Stimulated activated CD8-positive, alpha-beta memory T cell treated with anti-CD3 and anti-CD28 coated beads, Interleukin-12 subunit alpha, Interleukin-12 subunit beta, amount 100 ng/mL, for 24 hours (primary cell): ENCODE data around the gene GPR149.
"Not testable (repeated sequence)": the region's sequence is repeated elsewhere in the genome, so short reads cannot be mapped to it uniquely, and the experiment has no call there.

Source experiments
- DNase-seq: peaks from one replicate; pipeline ENCODE4 v3.0.0-alpha.2; 2020; ENCODE audit errors: extremely low read depth

Gene GPR149

GRCh38 chr3:154430014-154430413 lies at the start of gene GPR149:
GPR149 (minus strand) TSS chr3:154430190; CDS start chr3:154429615, 575 bp downstream.
- no peak for DNase-seq

- DNase-seq = no peak
These were observed 43.8 kb upstream of the GPR149 start for GRCh38 chr3:154473769-154474168.

GRCh38 chr3:154469585-154469984 lies 39.6 kb upstream of the GPR149 start:
- DNase-seq = no peak

- DNase-seq = no peak
These were observed 34.6 kb upstream of the GPR149 start for GRCh38 chr3:154464440-154465190.

GRCh38 chr3:154458560-154458959 lies 28.6 kb upstream of the GPR149 start:
- DNase-seq = no peak

DNA sequence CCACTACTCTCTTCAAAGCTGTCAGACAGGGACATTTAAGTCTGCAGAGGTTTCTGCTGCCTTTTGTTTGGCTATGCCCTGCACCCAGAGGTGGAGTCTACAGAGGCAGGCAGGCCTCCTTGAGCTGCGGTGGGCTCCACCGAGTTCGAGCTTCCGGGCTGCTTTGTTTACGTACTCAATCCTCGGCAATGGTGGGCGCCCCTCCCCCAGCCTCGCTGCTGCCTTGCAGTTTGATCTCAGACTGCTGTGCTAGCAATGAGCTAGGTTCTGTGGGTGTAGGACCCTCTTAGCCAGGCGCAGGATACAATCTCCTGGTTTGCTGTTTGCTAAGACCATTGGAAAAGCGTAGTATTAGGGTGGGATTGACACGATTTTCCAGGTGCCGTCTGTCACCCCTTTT lies 9.1 kb upstream of the GPR149 start:
- DNase-seq = not testable (repeated sequence)

- DNase-seq = no peak
These were observed 1.1 kb upstream of the GPR149 start for GRCh38 chr3:154431043-154431442.

DNA sequence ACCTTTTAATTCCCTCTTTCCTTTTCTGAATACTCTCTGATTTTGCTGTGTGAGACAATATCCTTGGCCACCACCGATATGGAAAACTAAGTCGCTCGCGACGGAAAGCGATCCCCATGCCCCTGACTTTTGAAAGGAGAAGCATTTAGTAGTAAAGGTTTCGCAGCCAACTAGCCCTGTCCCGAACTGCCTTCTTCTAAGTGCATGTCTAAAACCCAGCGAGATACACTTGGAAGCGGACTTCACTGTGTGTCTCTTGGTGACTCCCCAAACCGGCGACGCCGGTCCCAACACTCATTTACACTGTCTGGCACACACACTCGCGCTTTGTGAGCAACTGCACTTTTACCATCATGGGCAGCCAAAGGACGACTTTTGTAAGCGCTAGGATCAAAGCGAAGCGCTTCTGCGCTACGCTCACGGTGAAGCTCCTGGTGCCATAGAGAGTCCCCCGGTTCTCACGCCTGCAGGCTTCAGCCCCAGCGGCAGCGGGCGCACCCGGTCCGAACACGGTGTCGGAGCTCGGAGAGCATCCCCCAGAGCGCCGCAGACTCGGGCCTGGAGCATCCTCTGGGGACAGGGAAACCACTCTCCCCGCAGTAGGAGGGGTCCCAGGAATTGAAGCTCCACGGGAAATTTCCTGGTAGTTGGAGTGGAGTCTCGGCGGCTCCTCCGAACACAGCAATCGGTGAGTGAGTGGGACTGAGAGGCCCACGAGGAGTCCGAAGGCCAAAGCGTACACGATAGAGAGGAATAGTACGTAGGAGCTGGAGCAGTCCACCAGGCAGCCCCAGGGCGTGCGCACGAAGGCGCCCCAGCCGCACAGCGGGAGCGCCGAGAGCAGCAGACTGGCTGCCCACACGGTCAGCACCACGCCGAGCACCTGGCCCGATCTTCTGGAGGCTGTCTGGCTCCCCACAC lies 1.4 kb downstream of the GPR149 start:
- no peak for DNase-seq

DNA sequence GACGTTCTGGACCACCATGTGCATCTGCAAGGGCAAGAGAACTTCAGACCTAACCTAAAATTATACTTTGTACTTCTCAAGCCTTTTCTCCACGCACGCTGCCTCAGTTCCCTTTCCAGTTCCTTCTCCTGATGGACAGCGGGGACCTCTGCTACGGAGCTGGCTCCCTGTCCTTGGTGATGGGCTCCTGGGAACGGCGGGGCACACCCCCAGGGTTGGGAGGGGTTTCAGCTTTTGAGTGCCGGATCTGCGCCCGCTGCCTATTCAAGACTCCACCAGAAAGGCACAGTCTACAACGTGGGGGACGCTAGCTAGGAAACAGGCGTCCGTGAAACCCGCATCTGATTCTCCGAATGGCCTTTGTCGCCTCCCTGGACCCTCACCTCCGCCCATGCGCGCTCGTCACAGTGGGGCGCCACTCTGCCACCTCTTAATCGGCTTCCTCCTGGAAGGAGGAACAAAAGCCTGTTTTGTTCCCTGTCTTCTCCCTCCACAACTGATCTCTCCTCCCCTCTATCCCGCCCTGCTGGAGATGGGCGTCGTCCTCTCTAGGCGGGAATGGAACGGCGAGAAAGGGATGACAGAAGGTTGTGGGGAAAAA lies 2.2 kb downstream of the GPR149 start:
- no peak for DNase-seq

DNA sequence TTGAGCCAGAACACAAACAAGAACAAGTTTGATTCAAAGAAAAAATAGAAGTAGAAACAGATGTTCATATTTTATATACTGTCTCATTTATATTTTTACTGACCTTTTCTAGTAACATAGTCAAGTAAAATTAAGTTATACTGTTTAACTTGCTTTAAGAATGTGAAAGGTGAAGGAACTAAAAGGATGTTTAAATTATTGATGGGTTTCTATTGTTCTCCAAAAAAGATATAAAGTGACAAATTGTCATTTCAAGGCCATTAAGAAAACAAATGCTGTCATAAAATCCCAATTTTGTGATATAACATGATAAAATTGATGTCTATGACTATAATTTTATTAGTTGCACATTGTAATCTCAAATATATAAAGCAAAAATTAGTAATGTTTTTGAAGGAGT lies 7.3 kb downstream of the GPR149 start:
- no peak for DNase-seq

DNA sequence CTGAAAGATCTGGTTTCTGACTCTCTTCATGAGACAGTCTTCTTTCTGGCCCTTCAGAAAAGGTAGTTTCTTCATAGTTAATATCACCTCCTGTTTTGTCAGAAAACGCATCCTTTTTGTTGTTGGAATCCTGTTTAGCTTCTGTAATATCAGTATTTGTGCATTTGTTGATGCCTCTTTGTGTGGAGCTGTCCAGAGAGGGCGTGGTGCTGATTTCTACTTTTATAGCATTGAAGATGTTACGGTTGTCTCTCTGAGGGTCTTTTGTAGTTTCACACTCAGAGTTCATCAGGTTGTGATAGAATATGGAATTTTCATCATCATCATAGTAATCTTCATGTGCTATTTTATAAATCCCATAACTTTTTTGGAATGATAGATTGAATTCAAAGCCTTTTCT lies 8.9 kb downstream of the GPR149 start:
- DNase-seq = no peak

- no peak for DNase-seq
These were observed 31.7 kb downstream of the GPR149 start for GRCh38 chr3:154398084-154398967.

GRCh38 chr3:154389861-154390260 lies 40.1 kb downstream of the GPR149 start:
- DNase-seq = no peak

GRCh38 chr3:154384479-154384878 lies 45.5 kb downstream of the GPR149 start:
- DNase-seq = no peak

DNA sequence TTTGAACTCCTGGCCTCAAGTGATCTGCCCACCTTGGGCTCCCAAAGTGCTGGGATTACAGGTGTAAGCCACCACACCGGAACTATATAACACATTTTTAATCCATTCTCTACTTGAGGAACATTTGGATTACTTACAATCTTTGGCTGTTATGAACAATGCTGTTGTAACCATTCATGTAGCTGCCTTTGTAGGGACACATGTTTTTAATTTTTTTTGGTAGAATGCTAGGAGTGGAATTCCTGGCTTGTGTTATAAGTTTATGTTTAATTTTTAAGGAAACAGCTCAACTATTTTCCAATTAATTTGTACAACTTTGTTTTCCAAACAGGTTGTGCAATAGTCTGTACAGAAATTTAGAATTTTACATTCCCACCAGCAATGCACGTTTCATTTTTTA lies 51.7 kb downstream of the GPR149 start:
- no peak for DNase-seq

DNA sequence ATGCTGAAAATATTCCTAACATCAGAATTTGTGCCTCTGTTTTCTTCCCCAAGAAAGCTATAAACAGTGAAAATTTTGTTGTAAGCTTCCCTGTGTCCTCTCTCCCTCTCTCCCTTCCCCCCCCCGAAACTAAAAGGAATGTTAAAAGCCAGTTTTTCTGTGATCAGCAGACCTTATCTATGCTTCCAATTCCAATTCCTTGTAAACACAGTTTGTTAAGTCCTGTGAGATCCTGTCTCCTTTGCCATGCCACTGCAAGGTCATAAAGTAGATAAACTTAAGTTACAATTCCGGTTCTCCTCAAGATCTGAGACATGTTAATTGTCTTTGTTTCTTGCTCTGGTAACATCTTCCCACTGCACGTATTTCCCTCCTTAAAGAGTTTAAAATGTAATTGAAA lies 62.8 kb downstream of the GPR149 start:
- DNase-seq = no peak

- no peak for DNase-seq
These were observed 65.1 kb downstream of the GPR149 start for GRCh38 chr3:154364849-154365248.

- no peak for DNase-seq
These were observed 68.9 kb downstream of the GPR149 start for GRCh38 chr3:154361099-154361498.

- no peak for DNase-seq
These were observed 74.0 kb downstream of the GPR149 start for GRCh38 chr3:154356009-154356408.

- no peak for DNase-seq
These were observed 80.8 kb downstream of the GPR149 start for GRCh38 chr3:154349223-154349622.

- DNase-seq = no peak
These were observed 84.4 kb downstream of the GPR149 start for GRCh38 chr3:154345422-154346122.
